ENCODE measurements around the gene HOOK2. TPM values are rescaled to one million over a fixed set of nuclear protein-coding genes. Genes with fewer than 3 reads are reported as not detected.

HOOK2 gene
- total RNA-seq, 1 donor from 2014 or later = 92.7 TPM

GRCh38 chr19:12787458-12787857, 12.1 kb upstream of the HOOK2 start:
- peaks cover 32% of the 10 kb centered on the region for H3K4me1 Mint-ChIP-seq
- H3K36me3 Mint-ChIP-seq = no peaks in the 10 kb centered on the region
- peak overlapping the region; percentile 99 for H3K27ac Mint-ChIP-seq
- no peak for TF ChIP-seq CTCF (IDR thresholded peaks at IDR 0.05; ENCODE audit: unreplicated experiment)
- H3K9me3 Mint-ChIP-seq = no peaks in the 10 kb centered on the region
- no peak for DNase-seq (ENCODE audit: low spot score in 2 of 2, unreplicated experiment in 2 of 2)
- H3K27me3 Mint-ChIP-seq (ENCODE audit: low read depth) = no peaks in the 10 kb centered on the region
- no peak overlapping the region for H3K4me3 Mint-ChIP-seq

- Mint-ChIP-seq H3K27me3 (ENCODE audit: low read depth) (no peaks in the 10 kb centered on the region), H3K27ac (peak overlapping the region; percentile 68), H3K4me3 (no peak overlapping the region), H3K36me3 (no peaks in the 10 kb centered on the region), H3K4me1 (peaks cover 34% of the 10 kb centered on the region), H3K9me3 (no peaks in the 10 kb centered on the region)
- no peak for TF ChIP-seq CTCF (IDR thresholded peaks at IDR 0.05; ENCODE audit: unreplicated experiment)
- no peak for DNase-seq (ENCODE audit: low spot score in 2 of 2, unreplicated experiment in 2 of 2)
Measured at GRCh38 chr19:12786952-12787351, 11.6 kb upstream of the HOOK2 start.

- Mint-ChIP-seq H3K9me3 (no peaks in the 10 kb centered on the region), H3K4me3 (no peak overlapping the region), H3K4me1 (peaks cover 34% of the 10 kb centered on the region), H3K27me3 (ENCODE audit: low read depth) (no peaks in the 10 kb centered on the region), H3K36me3 (no peaks in the 10 kb centered on the region), H3K27ac (peak overlapping the region; percentile 68)
- no peak for DNase-seq (ENCODE audit: low spot score in 2 of 2, unreplicated experiment in 2 of 2)
- no peak for TF ChIP-seq CTCF (IDR thresholded peaks at IDR 0.05; ENCODE audit: unreplicated experiment)
Measured at GRCh38 chr19:12786141-12786870, 11.0 kb upstream of the HOOK2 start.

GRCh38 chr19:12785431-12786031, 10.2 kb upstream of the HOOK2 start:
- Mint-ChIP-seq H3K27me3 (ENCODE audit: low read depth) (no peaks in the 10 kb centered on the region), H3K4me3 (no peak overlapping the region), H3K27ac (no peak overlapping the region), H3K36me3 (no peaks in the 10 kb centered on the region), H3K4me1 (peaks cover 27% of the 10 kb centered on the region), H3K9me3 (no peaks in the 10 kb centered on the region)
- DNase-seq (ENCODE audit: low spot score in 2 of 2, unreplicated experiment in 2 of 2) = no peak
- TF ChIP-seq CTCF (IDR thresholded peaks at IDR 0.05; ENCODE audit: unreplicated experiment) = no peak

- TF ChIP-seq CTCF (IDR thresholded peaks at IDR 0.05; ENCODE audit: unreplicated experiment) = no peak
- Mint-ChIP-seq H3K27ac (no peak overlapping the region), H3K36me3 (no peaks in the 10 kb centered on the region), H3K4me3 (no peak overlapping the region), H3K4me1 (peaks cover 23% of the 10 kb centered on the region), H3K27me3 (ENCODE audit: low read depth) (no peaks in the 10 kb centered on the region), H3K9me3 (no peaks in the 10 kb centered on the region)
- DNase-seq (ENCODE audit: low spot score in 2 of 2, unreplicated experiment in 2 of 2) = no peak
Measured at GRCh38 chr19:12784871-12785430, 9.6 kb upstream of the HOOK2 start.
